Progenitor cell of endocrine pancreas (in vitro differentiated cells): Measurements from ENCODE around the gene SRRM2. TPM values are rescaled to one million over a fixed set of nuclear protein-coding genes. Genes with fewer than 3 reads are reported as not detected.

ENCODE experiments used
- DNase-seq: peaks from one replicate; pipeline ENCODE4 v3.0.0; 2021; ENCODE audit warnings: low spot score; ENCODE audit not compliant: unreplicated experiment
- H3K27ac Mint-ChIP-seq: 2 replicates; pipeline ENCODE4 v1.8.0; 2021; ENCODE audit warnings: mild to moderate bottlenecking, moderate library complexity, mixed read lengths
- H3K27me3 Mint-ChIP-seq: 2 replicates; pipeline ENCODE4 v1.8.0; 2021; ENCODE audit warnings: mixed read lengths
- H3K36me3 Mint-ChIP-seq: 2 replicates; pipeline ENCODE4 v1.8.0; 2022; ENCODE audit warnings: mixed read lengths; ENCODE audit not compliant: insufficient read depth
- H3K4me1 Mint-ChIP-seq: 2 replicates; pipeline ENCODE4 v1.8.0; 2021; ENCODE audit warnings: low read depth, mixed read lengths
- H3K4me3 Mint-ChIP-seq: 2 replicates; pipeline ENCODE4 v1.8.0; 2021; ENCODE audit warnings: low read depth, mild to moderate bottlenecking, moderate library complexity, mixed read lengths
- H3K9me3 Mint-ChIP-seq: 2 replicates; pipeline ENCODE4 v1.8.0; 2021; ENCODE audit warnings: low read depth, mixed read lengths
- total RNA-seq: library from RNA; stranded (reverse); gene quantifications from 2 replicates; pipeline ENCODE4 v1.2.1, GENCODE V29; 2021
- TF ChIP-seq, protein P1 (sequence below): fragments of 200-600 bp; sonication (generic); IDR thresholded peaks from one replicate; pipeline ENCODE4 v1.5.0; 2021; ENCODE audit warnings: antibody characterized with exemption, mild to moderate bottlenecking; ENCODE audit not compliant: unreplicated experiment

Gene SRRM2
- total RNA-seq, 1 donor from 2014 or later, result 817 TPM

GRCh38 chr16:2814551-2815298 is 62.3 kb downstream of the SRRM2 start:
- TF ChIP-seq, protein P1, sequence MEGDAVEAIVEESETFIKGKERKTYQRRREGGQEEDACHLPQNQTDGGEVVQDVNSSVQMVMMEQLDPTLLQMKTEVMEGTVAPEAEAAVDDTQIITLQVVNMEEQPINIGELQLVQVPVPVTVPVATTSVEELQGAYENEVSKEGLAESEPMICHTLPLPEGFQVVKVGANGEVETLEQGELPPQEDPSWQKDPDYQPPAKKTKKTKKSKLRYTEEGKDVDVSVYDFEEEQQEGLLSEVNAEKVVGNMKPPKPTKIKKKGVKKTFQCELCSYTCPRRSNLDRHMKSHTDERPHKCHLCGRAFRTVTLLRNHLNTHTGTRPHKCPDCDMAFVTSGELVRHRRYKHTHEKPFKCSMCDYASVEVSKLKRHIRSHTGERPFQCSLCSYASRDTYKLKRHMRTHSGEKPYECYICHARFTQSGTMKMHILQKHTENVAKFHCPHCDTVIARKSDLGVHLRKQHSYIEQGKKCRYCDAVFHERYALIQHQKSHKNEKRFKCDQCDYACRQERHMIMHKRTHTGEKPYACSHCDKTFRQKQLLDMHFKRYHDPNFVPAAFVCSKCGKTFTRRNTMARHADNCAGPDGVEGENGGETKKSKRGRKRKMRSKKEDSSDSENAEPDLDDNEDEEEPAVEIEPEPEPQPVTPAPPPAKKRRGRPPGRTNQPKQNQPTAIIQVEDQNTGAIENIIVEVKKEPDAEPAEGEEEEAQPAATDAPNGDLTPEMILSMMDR, result no peak
- Mint-ChIP-seq H3K27ac (no peak overlapping the region), H3K4me1 (no peaks in the 10 kb centered on the region), H3K27me3 (peaks cover 14% of the 10 kb centered on the region), H3K9me3 (no peaks in the 10 kb centered on the region), H3K36me3 (no peaks in the 10 kb centered on the region), H3K4me3 (no peak overlapping the region)
- no peak for DNase-seq

- Mint-ChIP-seq H3K27me3 (peaks cover 11% of the 10 kb centered on the region), H3K9me3 (no peaks in the 10 kb centered on the region), H3K36me3 (no peaks in the 10 kb centered on the region), H3K4me1 (no peaks in the 10 kb centered on the region), H3K27ac (no peak overlapping the region), H3K4me3 (no peak overlapping the region)
- TF ChIP-seq, protein P1, result no peak
- no peak for DNase-seq
Measured at GRCh38 chr16:2815299-2815771, 62.9 kb downstream of the SRRM2 start.

DNA sequence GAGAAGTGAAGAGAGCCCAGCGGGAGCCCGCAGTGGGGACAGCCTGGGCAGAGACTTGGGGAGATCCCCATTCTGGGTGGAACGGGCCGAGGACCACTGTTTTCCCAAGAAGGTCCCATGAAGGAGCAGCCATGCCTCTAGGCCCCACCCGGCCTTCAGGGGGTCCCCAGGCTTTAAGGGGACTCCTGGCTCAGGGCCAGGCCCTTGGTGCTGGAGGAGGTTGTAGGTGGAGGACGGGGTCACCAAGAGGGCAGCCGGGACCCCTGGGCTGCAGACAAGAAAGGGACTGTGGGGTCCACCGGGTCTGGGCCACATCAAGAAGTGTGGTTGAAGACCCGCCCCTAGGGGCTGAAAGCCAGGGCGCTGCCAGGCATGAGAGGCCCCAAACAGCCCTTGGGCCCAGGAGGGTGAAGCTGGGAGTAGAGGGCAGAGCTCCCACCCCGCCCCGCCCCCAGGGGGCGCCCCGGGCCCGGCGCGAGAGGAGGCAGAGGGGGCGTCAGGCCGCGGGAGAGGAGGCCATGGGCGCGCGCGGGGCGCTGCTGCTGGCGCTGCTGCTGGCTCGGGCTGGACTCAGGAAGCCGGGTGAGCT is 64.4 kb downstream of the SRRM2 start, which contains the start of gene PRSS21:
PRSS21 (plus strand) TSS at position 487 of the 589 bp plus-strand sequence; CDS start at position 519, 32 bp downstream.
- Mint-ChIP-seq H3K27me3 (no peaks in the 10 kb centered on the region), H3K27ac (no peak within 1 kb of the TSS), H3K4me3 (no peak within 1 kb of the TSS), H3K9me3 (no peaks in the 10 kb centered on the region), H3K36me3 (no peaks in the 10 kb centered on the region), H3K4me1 (no peaks in the 10 kb centered on the region)
- TF ChIP-seq, protein P1, result no peak
- DNase-seq, result no peak

DNA sequence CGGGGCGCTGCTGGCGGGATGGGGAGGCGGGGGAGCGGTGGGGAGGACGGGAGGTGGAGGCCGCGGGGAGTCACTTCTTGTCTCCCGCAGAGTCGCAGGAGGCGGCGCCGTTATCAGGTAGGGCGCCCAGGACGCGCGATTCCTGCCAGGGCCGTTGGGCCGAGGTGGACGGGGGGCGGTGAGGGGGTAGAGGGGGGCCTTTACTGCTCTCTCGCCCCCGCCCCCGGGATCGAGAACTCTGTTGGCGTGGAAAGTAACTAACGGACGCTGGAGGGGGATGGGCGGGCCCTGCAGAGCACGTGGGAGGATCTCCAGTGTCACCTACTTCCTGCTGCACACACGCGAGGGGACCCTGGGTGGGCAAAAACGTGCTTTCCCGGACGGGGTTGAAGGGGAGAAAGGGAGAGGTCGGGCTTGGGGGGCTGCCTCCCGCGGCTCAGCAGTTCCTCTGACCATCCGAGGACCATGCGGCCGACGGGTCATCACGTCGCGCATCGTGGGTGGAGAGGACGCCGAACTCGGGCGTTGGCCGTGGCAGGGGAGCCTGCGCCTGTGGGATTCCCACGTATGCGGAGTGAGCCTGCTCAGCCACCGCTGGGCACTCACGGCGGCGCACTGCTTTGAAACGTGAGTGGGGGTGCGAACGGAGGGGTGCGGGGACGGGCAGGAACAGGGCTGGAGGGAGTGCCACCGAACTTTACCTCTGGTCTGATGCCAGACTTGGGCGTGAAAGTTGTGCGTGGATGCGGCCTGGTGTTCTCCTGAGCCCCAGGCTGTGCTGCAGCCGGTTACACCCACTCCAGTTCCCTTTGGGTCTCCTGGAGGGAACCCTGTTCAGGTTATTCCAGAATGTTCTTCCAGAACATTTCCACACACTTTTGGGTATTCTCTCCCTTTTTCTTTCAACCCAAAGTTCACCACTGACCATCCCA is 65.2 kb downstream of the SRRM2 start:
- H3K4me1 Mint-ChIP-seq, result no peaks in the 10 kb centered on the region
- H3K27me3 Mint-ChIP-seq, result no peaks in the 10 kb centered on the region
- no peak for DNase-seq
- no peak overlapping the region for H3K27ac Mint-ChIP-seq
- no peak overlapping the region for H3K4me3 Mint-ChIP-seq
- TF ChIP-seq, protein P1, result no peak
- no peaks in the 10 kb centered on the region for H3K36me3 Mint-ChIP-seq
- H3K9me3 Mint-ChIP-seq, result no peaks in the 10 kb centered on the region

GRCh38 chr16:2818272-2818876 is 65.9 kb downstream of the SRRM2 start:
- H3K27ac Mint-ChIP-seq, result no peak overlapping the region
- no peaks in the 10 kb centered on the region for H3K36me3 Mint-ChIP-seq
- H3K4me1 Mint-ChIP-seq, result no peaks in the 10 kb centered on the region
- no peak for DNase-seq
- H3K4me3 Mint-ChIP-seq, result no peak overlapping the region
- H3K27me3 Mint-ChIP-seq, result peaks cover 4% of the 10 kb centered on the region
- no peaks in the 10 kb centered on the region for H3K9me3 Mint-ChIP-seq
- TF ChIP-seq, protein P1, result no peak
